ENCODE data around the gene MZT2A.
"Not testable (repeated sequence)": the region's sequence is repeated elsewhere in the genome, so short reads cannot be mapped to it uniquely, and the experiment has no call there.

Gene MZT2A

GRCh38 chr2:131520526-131520925, 28.3 kb upstream of the MZT2A start:
- no peak for DNase-seq (ENCODE audit: low read depth in 1 of 2, low spot score in 1 of 2)
- H3K4me3 ChIP-seq (replicated peaks; ENCODE audit: insufficient read depth, low read length): no peak overlapping the region
- no peaks in the 10 kb centered on the region for H3K27me3 ChIP-seq (ENCODE audit: insufficient read depth, poor library complexity, severe bottlenecking)
- no peak for TF ChIP-seq POLR2AphosphoS5 (IDR thresholded peaks at IDR 0.05; ENCODE audit: low read depth)
- TF ChIP-seq, protein P1, sequence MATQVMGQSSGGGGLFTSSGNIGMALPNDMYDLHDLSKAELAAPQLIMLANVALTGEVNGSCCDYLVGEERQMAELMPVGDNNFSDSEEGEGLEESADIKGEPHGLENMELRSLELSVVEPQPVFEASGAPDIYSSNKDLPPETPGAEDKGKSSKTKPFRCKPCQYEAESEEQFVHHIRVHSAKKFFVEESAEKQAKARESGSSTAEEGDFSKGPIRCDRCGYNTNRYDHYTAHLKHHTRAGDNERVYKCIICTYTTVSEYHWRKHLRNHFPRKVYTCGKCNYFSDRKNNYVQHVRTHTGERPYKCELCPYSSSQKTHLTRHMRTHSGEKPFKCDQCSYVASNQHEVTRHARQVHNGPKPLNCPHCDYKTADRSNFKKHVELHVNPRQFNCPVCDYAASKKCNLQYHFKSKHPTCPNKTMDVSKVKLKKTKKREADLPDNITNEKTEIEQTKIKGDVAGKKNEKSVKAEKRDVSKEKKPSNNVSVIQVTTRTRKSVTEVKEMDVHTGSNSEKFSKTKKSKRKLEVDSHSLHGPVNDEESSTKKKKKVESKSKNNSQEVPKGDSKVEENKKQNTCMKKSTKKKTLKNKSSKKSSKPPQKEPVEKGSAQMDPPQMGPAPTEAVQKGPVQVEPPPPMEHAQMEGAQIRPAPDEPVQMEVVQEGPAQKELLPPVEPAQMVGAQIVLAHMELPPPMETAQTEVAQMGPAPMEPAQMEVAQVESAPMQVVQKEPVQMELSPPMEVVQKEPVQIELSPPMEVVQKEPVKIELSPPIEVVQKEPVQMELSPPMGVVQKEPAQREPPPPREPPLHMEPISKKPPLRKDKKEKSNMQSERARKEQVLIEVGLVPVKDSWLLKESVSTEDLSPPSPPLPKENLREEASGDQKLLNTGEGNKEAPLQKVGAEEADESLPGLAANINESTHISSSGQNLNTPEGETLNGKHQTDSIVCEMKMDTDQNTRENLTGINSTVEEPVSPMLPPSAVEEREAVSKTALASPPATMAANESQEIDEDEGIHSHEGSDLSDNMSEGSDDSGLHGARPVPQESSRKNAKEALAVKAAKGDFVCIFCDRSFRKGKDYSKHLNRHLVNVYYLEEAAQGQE (IDR thresholded peaks at IDR 0.05; ENCODE audit: insufficient replicate concordance, low read depth): no peak
- TF ChIP-seq CTCF (IDR thresholded peaks at IDR 0.05; ENCODE audit: insufficient read depth, low read length): no peak
- no peak for TF ChIP-seq GABPA (IDR thresholded peaks at IDR 0.05; ENCODE audit: low read depth)
- TF ChIP-seq SPI1 (IDR thresholded peaks at IDR 0.05; ENCODE audit: borderline replicate concordance, low read depth): no peak
- H3K27ac ChIP-seq (replicated peaks): no peak overlapping the region

- DNase-seq (ENCODE audit: low read depth in 1 of 2, low spot score in 1 of 2); H3K4me3 ChIP-seq (replicated peaks; ENCODE audit: insufficient read depth, low read length); H3K27ac ChIP-seq (replicated peaks); H3K27me3 ChIP-seq (ENCODE audit: insufficient read depth, poor library complexity, severe bottlenecking): not testable (repeated sequence)
Observed at GRCh38 chr2:131519871-131520470, 27.8 kb upstream of the MZT2A start.

GRCh38 chr2:131519466-131519865, 27.3 kb upstream of the MZT2A start:
- Histone ChIP-seq H3K27me3 (ENCODE audit: insufficient read depth, poor library complexity, severe bottlenecking) (no peaks in the 10 kb centered on the region), H3K27ac (replicated peaks) (no peak overlapping the region), H3K4me3 (replicated peaks; ENCODE audit: insufficient read depth, low read length) (no peak overlapping the region)
- no peak for TF ChIP-seq POLR2AphosphoS5 (IDR thresholded peaks at IDR 0.05; ENCODE audit: low read depth)
- no peak for TF ChIP-seq SPI1 (IDR thresholded peaks at IDR 0.05; ENCODE audit: borderline replicate concordance, low read depth)
- TF ChIP-seq GABPA (IDR thresholded peaks at IDR 0.05; ENCODE audit: low read depth): no peak
- TF ChIP-seq, protein P1 (IDR thresholded peaks at IDR 0.05; ENCODE audit: insufficient replicate concordance, low read depth): no peak
- TF ChIP-seq CTCF (IDR thresholded peaks at IDR 0.05; ENCODE audit: insufficient read depth, low read length): no peak
- DNase-seq (ENCODE audit: low read depth in 1 of 2, low spot score in 1 of 2): no peak

GRCh38 chr2:131518531-131518930, 26.3 kb upstream of the MZT2A start:
- not testable (repeated sequence) for H3K27ac ChIP-seq (replicated peaks); H3K27me3 ChIP-seq (ENCODE audit: insufficient read depth, poor library complexity, severe bottlenecking); H3K4me3 ChIP-seq (replicated peaks; ENCODE audit: insufficient read depth, low read length); DNase-seq (ENCODE audit: low read depth in 1 of 2, low spot score in 1 of 2)

- not testable (repeated sequence) for H3K27ac ChIP-seq (replicated peaks); H3K27me3 ChIP-seq (ENCODE audit: insufficient read depth, poor library complexity, severe bottlenecking); DNase-seq (ENCODE audit: low read depth in 1 of 2, low spot score in 1 of 2); H3K4me3 ChIP-seq (replicated peaks; ENCODE audit: insufficient read depth, low read length)
Observed at GRCh38 chr2:131517856-131518255, 25.7 kb upstream of the MZT2A start.

Measured in HL-60 (cell line).